ENCODE results near the gene GALNT9.
"Not testable (repeated sequence)": the region's sequence is repeated elsewhere in the genome, so short reads cannot be mapped to it uniquely, and the experiment has no call there.

The GALNT9 gene

GRCh38 chr12:132149526-132149925 is 179.9 kb downstream of the GALNT9 start:
- not testable (repeated sequence) for DNase-seq (ENCODE audit: low read depth in 2 of 3, low spot score in 1 of 3)

GRCh38 chr12:132148368-132149045 is 180.9 kb downstream of the GALNT9 start:
- no peak for DNase-seq (ENCODE audit: low read depth in 2 of 3, low spot score in 1 of 3)

- DNase-seq (ENCODE audit: low read depth in 2 of 3, low spot score in 1 of 3): no peak
Observed at GRCh38 chr12:132147423-132148367, 181.7 kb downstream of the GALNT9 start.

GRCh38 chr12:132146772-132147422 is 182.5 kb downstream of the GALNT9 start:
- no peak for DNase-seq (ENCODE audit: low read depth in 2 of 3, low spot score in 1 of 3)

Measured in stimulated activated CD4-positive, alpha-beta T cell treated with anti-CD3 and anti-CD28 coated beads, Interleukin-12 subunit alpha, Interleukin-12 subunit beta, amount 100 ng/mL, for 48 hours (primary cell).